ENCODE measurements around the gene ALK. TPM values are rescaled to one million over a fixed set of nuclear protein-coding genes. Genes with fewer than 3 reads are reported as not detected.

Gene ALK
- total RNA-seq, 4 donors from 2014 or later: 0.85 to 2.4 (median 1.8) TPM

DNA sequence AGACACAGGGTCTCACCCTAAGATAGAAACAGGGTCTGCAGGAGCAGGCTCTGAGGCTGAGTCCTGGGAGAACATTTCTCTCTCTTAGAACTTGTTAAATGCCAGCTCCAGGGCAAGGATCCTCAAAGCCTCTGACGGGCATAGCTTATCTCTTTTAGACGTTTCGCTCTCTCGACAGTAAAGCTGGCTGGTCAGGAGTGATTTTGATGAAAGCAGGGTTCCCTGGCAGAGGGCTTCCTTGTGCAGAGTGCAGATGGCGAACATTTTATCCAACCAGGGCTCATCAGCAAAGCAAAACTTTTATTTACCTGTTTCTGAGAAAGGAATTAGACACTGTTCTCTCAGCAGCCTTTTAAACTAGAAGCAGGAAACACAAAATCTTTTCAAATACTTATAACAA is 350.8 kb downstream of the ALK start:
- TF ChIP-seq, protein P1, sequence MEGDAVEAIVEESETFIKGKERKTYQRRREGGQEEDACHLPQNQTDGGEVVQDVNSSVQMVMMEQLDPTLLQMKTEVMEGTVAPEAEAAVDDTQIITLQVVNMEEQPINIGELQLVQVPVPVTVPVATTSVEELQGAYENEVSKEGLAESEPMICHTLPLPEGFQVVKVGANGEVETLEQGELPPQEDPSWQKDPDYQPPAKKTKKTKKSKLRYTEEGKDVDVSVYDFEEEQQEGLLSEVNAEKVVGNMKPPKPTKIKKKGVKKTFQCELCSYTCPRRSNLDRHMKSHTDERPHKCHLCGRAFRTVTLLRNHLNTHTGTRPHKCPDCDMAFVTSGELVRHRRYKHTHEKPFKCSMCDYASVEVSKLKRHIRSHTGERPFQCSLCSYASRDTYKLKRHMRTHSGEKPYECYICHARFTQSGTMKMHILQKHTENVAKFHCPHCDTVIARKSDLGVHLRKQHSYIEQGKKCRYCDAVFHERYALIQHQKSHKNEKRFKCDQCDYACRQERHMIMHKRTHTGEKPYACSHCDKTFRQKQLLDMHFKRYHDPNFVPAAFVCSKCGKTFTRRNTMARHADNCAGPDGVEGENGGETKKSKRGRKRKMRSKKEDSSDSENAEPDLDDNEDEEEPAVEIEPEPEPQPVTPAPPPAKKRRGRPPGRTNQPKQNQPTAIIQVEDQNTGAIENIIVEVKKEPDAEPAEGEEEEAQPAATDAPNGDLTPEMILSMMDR (IDR thresholded peaks at IDR 0.05; ENCODE audit: low read depth): no peak

DNA sequence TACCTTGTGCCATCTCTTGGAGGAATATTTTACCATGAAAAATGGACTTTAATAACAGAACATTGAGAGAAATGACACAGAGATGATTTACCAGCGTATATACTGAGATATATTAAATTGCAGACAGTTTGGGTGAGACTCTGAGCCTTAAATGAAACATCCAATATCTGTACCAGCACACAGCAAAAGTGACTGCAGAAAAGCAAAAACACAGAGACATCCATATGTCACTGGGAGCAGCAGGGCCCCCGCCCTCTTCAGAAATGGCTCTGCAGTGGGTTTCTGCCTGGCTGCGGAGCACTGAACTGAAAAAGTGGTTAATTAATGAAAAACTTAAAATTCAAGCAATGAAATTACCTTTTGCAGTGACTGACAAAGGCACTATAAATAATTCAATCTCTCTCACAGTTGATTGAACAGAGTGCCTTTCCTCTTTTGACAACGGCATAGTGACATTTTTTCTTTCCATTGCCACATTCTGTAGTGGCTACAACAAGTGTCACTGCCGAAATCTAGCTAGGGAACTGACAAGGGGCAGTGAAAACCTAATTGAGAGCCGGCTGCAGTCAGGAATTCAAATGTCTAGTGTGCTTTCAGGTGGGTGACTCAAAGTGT is 353.4 kb downstream of the ALK start:
- TF ChIP-seq, protein P1 (IDR thresholded peaks at IDR 0.05; ENCODE audit: low read depth): no peak

DNA sequence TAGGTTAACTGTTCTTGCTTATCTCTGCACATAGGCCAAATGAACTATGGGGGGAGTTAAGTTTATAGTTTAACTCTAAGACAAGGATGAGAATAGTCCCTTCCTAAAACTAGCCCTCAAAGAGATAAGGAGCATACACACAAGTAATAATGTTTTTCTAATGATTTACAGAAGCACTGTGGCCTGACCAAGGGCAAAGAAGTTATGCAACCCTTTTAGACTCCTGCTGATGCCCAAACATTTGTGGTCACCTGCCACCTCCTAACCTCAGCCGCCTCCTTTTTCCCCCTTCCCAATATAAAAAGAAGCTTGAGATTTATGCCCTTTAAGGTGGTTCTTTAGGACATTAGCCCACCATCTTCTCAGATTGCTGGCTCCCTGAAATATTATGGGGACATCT is 357.7 kb downstream of the ALK start:
- TF ChIP-seq, protein P1 (IDR thresholded peaks at IDR 0.05; ENCODE audit: low read depth): no peak

DNA sequence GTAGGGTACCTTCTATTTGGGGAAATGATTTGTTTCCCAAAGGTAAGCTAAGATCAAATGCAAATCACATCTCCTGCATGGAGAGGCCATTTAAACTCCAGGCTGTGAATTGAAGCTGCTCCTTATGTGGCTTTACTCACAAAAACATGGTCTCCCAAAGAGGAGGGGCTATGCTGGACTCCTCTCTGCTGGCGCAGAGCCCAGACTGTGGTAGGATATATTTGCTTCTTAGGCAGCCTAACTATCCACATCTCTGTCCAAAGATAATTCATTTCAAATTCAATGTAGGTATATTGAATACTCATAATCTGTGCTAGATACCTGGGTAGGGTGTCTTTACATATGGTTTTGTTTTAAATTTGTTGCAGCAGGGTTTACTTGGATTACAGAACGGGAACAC is 358.5 kb downstream of the ALK start:
- TF ChIP-seq, protein P1 (IDR thresholded peaks at IDR 0.05; ENCODE audit: low read depth): no peak

DNA sequence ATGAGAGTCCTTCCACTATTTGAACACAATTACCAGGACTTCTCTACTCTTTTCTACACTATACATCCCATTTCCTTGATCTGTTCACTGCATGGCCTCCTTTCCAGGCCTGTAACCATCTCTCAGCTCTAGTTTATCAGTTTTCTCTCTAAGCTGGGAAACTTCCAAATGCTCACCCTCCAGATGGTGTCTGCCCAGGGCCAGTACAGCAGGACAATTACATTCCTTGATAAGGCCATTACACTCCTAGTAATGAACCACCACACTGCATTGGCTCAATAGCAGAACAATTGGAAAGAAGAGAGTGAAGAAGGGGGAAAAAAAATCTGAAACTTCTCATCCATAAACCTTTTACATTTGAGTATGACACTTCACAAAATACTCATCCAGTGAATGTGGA is 359.1 kb downstream of the ALK start:
- TF ChIP-seq, protein P1 (IDR thresholded peaks at IDR 0.05; ENCODE audit: low read depth): no peak

DNA sequence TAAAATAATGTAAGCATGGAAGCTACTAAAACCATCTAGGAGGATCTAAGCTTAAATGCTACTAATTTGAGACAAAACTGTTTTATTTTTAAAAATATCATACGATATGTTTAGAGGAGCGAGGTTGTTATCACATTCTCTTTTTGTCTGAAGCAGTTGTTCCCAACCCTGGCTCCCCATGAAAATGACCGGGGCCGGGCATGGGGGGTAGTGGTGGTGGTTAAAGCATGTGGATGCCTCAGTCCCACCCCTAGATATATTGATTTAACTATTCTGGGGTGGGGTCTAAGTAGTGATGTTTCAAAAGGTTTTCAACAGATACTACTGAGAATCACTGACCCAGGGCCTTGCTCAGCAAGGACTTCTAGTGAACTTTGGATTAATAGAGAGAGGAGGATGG is 359.8 kb downstream of the ALK start:
- TF ChIP-seq, protein P1 (IDR thresholded peaks at IDR 0.05; ENCODE audit: low read depth): no peak

DNA sequence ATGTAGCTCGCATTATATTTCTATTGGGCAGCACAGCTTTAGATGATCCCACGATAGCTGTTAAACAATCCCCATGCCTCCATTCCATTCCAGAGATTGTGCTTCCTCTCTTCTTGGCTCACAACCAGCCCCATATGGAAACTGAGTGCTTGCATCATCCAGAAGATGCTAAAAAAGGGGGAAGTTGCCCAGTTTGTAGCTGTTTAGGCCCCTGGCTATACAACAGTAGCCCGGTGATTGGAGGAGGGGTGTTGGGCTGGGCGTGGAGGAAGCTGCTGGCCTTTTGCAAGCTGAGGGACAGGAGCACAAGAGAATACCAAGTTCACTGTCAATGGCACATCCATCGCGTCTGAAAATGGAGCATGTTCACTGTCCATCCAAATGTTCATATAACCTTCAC is 360.2 kb downstream of the ALK start:
- TF ChIP-seq, protein P1 (IDR thresholded peaks at IDR 0.05; ENCODE audit: low read depth): no peak
